Activated T-cell treated with anti-CD3 and anti-CD28 coated beads, Interleukin-2, amount 50 U/mL, for 4 hours (primary cell): ENCODE measurements around the gene PTPN6. TPM values are rescaled to one million over a fixed set of nuclear protein-coding genes. Genes with fewer than 3 reads are reported as not detected.

ENCODE experiments used
- ATAC-seq, 2 donors: fragments of 200-7000 bp; cut with Tn5 transposase; one replicate each; pipeline ENCODE4 v1.10.0; 2021
- DNase-seq: peaks from one replicate; pipeline ENCODE4 v3.0.0-alpha.2; 2020
- H3K27me3 Mint-ChIP-seq: one replicate; pipeline ENCODE4 v1.8.0; 2021; ENCODE audit warnings: low read depth, mixed read lengths
- H3K36me3 Mint-ChIP-seq: one replicate; pipeline ENCODE4 v1.8.0; 2022; ENCODE audit warnings: mixed read lengths; ENCODE audit not compliant: insufficient read depth
- H3K4me1 Mint-ChIP-seq: one replicate; pipeline ENCODE4 v1.8.0; 2021; ENCODE audit warnings: low read depth, mixed read lengths
- H3K4me3 Mint-ChIP-seq: one replicate; pipeline ENCODE4 v1.8.0; 2021; ENCODE audit warnings: mild to moderate bottlenecking, moderate library complexity, mixed read lengths
- H3K9me3 Mint-ChIP-seq: one replicate; pipeline ENCODE4 v1.8.0; 2021; ENCODE audit warnings: mixed read lengths
- total RNA-seq, 3 donors: library from RNA; stranded (reverse); gene quantifications; one replicate each; pipeline ENCODE4 v1.2.1, GENCODE V29; 2021

PTPN6 gene
- total RNA-seq, 3 donors from 2014 or later: 309 to 404 (median 401) TPM

GRCh38 chr12:6953442-6954315, 2.5 kb downstream of the PTPN6 start:
- Mint-ChIP-seq H3K4me3 (peak overlapping the region; percentile 95), H3K27me3 (no peaks in the 10 kb centered on the region), H3K4me1 (peaks cover 70% of the 10 kb centered on the region), H3K9me3 (no peaks in the 10 kb centered on the region), H3K36me3 (peaks cover 46% of the 10 kb centered on the region)
- ATAC-seq (peak; percentile 34 to 41), DNase-seq (peak; percentile 77)

- H3K27me3 Mint-ChIP-seq: no peaks in the 10 kb centered on the region
- DNase-seq (no peak), ATAC-seq (no peak)
- peaks cover 71% of the 10 kb centered on the region for H3K4me1 Mint-ChIP-seq
- H3K4me3 Mint-ChIP-seq: peak overlapping the region; percentile 95
- H3K9me3 Mint-ChIP-seq: no peaks in the 10 kb centered on the region
- peaks cover 54% of the 10 kb centered on the region for H3K36me3 Mint-ChIP-seq
Observed at GRCh38 chr12:6954316-6955107, 3.4 kb downstream of the PTPN6 start.

- H3K9me3 Mint-ChIP-seq: no peaks in the 10 kb centered on the region
- no peak for DNase-seq
- H3K27me3 Mint-ChIP-seq: no peaks in the 10 kb centered on the region
- no peak for ATAC-seq
- H3K4me1 Mint-ChIP-seq: peaks cover 71% of the 10 kb centered on the region
- H3K4me3 Mint-ChIP-seq: peak overlapping the region; percentile 95
- peaks cover 54% of the 10 kb centered on the region for H3K36me3 Mint-ChIP-seq
Observed at GRCh38 chr12:6955108-6956020, 4.2 kb downstream of the PTPN6 start.

- Mint-ChIP-seq H3K36me3 (peaks cover 57% of the 10 kb centered on the region), H3K27me3 (no peaks in the 10 kb centered on the region), H3K4me1 (peaks cover 73% of the 10 kb centered on the region), H3K9me3 (no peaks in the 10 kb centered on the region), H3K4me3 (peak overlapping the region; percentile 74)
- peak; percentile 32 for DNase-seq
- no peak for ATAC-seq
Observed at GRCh38 chr12:6956021-6956727, 5.0 kb downstream of the PTPN6 start.

GRCh38 chr12:6957151-6957701, 6.1 kb downstream of the PTPN6 start:
- Mint-ChIP-seq H3K9me3 (no peaks in the 10 kb centered on the region), H3K27me3 (no peaks in the 10 kb centered on the region), H3K4me1 (peaks cover 83% of the 10 kb centered on the region), H3K36me3 (peaks cover 54% of the 10 kb centered on the region), H3K4me3 (peak overlapping the region; percentile 91)
- ATAC-seq (no peak), DNase-seq (peak; percentile 20)

GRCh38 chr12:6957741-6958608, 6.8 kb downstream of the PTPN6 start:
- peak overlapping the region; percentile 91 for H3K4me3 Mint-ChIP-seq
- H3K36me3 Mint-ChIP-seq: peaks cover 48% of the 10 kb centered on the region
- no peaks in the 10 kb centered on the region for H3K9me3 Mint-ChIP-seq
- H3K4me1 Mint-ChIP-seq: peaks cover 86% of the 10 kb centered on the region
- no peak for ATAC-seq
- no peaks in the 10 kb centered on the region for H3K27me3 Mint-ChIP-seq
- peak; percentile 18 for DNase-seq

- DNase-seq: no peak
- no peaks in the 10 kb centered on the region for H3K27me3 Mint-ChIP-seq
- H3K4me3 Mint-ChIP-seq: peak overlapping the region; percentile 91
- H3K9me3 Mint-ChIP-seq: no peaks in the 10 kb centered on the region
- H3K4me1 Mint-ChIP-seq: peaks cover 86% of the 10 kb centered on the region
- ATAC-seq: no peak
- peaks cover 43% of the 10 kb centered on the region for H3K36me3 Mint-ChIP-seq
Observed at GRCh38 chr12:6958609-6959057, 7.5 kb downstream of the PTPN6 start.

GRCh38 chr12:6959058-6959804, 8.1 kb downstream of the PTPN6 start:
- Mint-ChIP-seq H3K9me3 (no peaks in the 10 kb centered on the region), H3K36me3 (peaks cover 41% of the 10 kb centered on the region), H3K27me3 (no peaks in the 10 kb centered on the region), H3K4me3 (peak overlapping the region; percentile 91), H3K4me1 (peaks cover 86% of the 10 kb centered on the region)
- ATAC-seq (peak; percentile 44 to 47), DNase-seq (peak; percentile 68)

GRCh38 chr12:6959805-6960592, 8.8 kb downstream of the PTPN6 start:
- H3K4me1 Mint-ChIP-seq: peaks cover 85% of the 10 kb centered on the region
- H3K36me3 Mint-ChIP-seq: peaks cover 36% of the 10 kb centered on the region
- ATAC-seq (no peak), DNase-seq (no peak)
- no peaks in the 10 kb centered on the region for H3K9me3 Mint-ChIP-seq
- H3K4me3 Mint-ChIP-seq: peak overlapping the region; percentile 91
- H3K27me3 Mint-ChIP-seq: no peaks in the 10 kb centered on the region

GRCh38 chr12:6960593-6961277, 9.6 kb downstream of the PTPN6 start:
- ATAC-seq: peak in 1 of 2 donors; percentile 2
- DNase-seq: no peak
- no peaks in the 10 kb centered on the region for H3K9me3 Mint-ChIP-seq
- H3K36me3 Mint-ChIP-seq: peaks cover 40% of the 10 kb centered on the region
- H3K4me1 Mint-ChIP-seq: peaks cover 86% of the 10 kb centered on the region
- H3K4me3 Mint-ChIP-seq: peak overlapping the region; percentile 78
- H3K27me3 Mint-ChIP-seq: no peaks in the 10 kb centered on the region

GRCh38 chr12:6961278-6961694, 10.1 kb downstream of the PTPN6 start:
- H3K27me3 Mint-ChIP-seq: no peaks in the 10 kb centered on the region
- H3K9me3 Mint-ChIP-seq: no peaks in the 10 kb centered on the region
- H3K36me3 Mint-ChIP-seq: peaks cover 38% of the 10 kb centered on the region
- peak; percentile 76 to 77 for ATAC-seq
- DNase-seq: peak; percentile 96
- H3K4me3 Mint-ChIP-seq: peak overlapping the region; percentile 78
- H3K4me1 Mint-ChIP-seq: peaks cover 85% of the 10 kb centered on the region
